Measurements from ENCODE around the gene TNP1. TPM values are rescaled to one million over a fixed set of nuclear protein-coding genes. Genes with fewer than 3 reads are reported as not detected.

TNP1 gene
- total RNA-seq, 2 experiments from 2014 or later: not detected

- ATAC-seq (no peak), DNase-seq (no peak)
- H3K36me3 Mint-ChIP-seq (ENCODE audit: low read depth): no peaks in the 10 kb centered on the region
- peaks cover 3% of the 10 kb centered on the region for H3K27me3 Mint-ChIP-seq
- ChIA-PET CTCF (no interaction called here), POLR2A (no interaction called here)
- no peaks in the 10 kb centered on the region for H3K9me3 Mint-ChIP-seq (ENCODE audit: low read depth)
- intact Hi-C loops (cut with DNase I, micrococcal nuclease): no loop called here
- H3K4me1 Mint-ChIP-seq: no peaks in the 10 kb centered on the region
- no peak overlapping the region for H3K4me3 Mint-ChIP-seq
- H3K27ac Mint-ChIP-seq: no peak overlapping the region
Observed at GRCh38 chr2:216830346-216830745, 29.5 kb downstream of the TNP1 start.

DNA sequence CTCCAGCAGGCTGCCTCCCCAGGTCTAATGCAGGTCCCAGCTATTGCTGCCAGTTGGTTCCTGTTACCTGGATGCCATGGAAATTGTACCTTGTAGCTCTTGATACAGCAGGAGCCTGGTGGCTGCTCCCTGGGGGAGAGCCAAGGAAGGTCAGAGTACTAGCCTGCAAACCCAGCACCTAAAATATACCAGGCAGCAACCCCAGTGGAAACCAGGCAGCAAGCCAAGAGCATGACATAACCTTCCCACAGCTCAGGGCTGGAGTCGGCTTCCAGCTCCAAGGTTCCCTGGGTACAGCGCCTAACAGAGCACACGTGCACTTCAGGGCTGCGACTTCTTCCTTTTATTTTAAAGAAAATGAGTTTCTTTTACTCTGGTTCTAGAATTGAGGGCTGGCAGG lies 30.3 kb downstream of the TNP1 start:
- ATAC-seq (no peak), DNase-seq (no peak)
- H3K4me3 Mint-ChIP-seq: no peak overlapping the region
- H3K36me3 Mint-ChIP-seq (ENCODE audit: low read depth): no peaks in the 10 kb centered on the region
- CTCF ChIA-PET: interaction anchor here (0.9 kb wide), 1 partner anchor 29 kb away, joined by 3 read pairs; no protein-coding TSS in a partner anchor
- no peaks in the 10 kb centered on the region for H3K9me3 Mint-ChIP-seq (ENCODE audit: low read depth)
- POLR2A ChIA-PET: no interaction called here
- H3K27me3 Mint-ChIP-seq: peaks cover 3% of the 10 kb centered on the region
- intact Hi-C loops (cut with DNase I, micrococcal nuclease): no loop called here
- H3K4me1 Mint-ChIP-seq: no peaks in the 10 kb centered on the region
- no peak overlapping the region for H3K27ac Mint-ChIP-seq

- ChIA-PET POLR2A (no interaction called here), CTCF (no interaction called here)
- Mint-ChIP-seq H3K27ac (no peak overlapping the region), H3K4me3 (no peak overlapping the region), H3K4me1 (no peaks in the 10 kb centered on the region), H3K36me3 (ENCODE audit: low read depth) (no peaks in the 10 kb centered on the region), H3K9me3 (ENCODE audit: low read depth) (no peaks in the 10 kb centered on the region), H3K27me3 (peaks cover 3% of the 10 kb centered on the region)
- intact Hi-C loops (cut with DNase I, micrococcal nuclease): no loop called here
- ATAC-seq: no peak
- DNase-seq: no peak
Observed at GRCh38 chr2:216827073-216827720, 32.7 kb downstream of the TNP1 start.

DNA sequence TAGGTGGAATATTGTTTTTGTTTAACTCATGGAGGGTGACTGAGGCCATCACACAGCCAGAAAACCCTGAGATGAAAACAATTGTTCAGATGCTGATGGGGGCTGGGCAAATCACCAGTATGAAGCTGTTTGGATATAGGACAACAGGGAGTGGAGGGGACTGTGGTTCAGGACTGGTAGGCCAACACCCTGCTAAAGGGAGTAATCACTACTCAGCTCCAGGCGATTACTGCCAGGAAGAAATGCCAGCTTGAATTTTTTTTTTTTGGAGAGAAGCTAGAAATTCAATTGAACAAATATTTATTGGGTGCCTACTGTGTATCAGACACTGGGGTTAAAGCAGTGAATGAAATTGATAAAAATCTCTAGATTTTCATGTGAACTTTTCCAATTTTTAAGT lies 37.4 kb downstream of the TNP1 start:
- CTCF ChIA-PET: no interaction called here

DNA sequence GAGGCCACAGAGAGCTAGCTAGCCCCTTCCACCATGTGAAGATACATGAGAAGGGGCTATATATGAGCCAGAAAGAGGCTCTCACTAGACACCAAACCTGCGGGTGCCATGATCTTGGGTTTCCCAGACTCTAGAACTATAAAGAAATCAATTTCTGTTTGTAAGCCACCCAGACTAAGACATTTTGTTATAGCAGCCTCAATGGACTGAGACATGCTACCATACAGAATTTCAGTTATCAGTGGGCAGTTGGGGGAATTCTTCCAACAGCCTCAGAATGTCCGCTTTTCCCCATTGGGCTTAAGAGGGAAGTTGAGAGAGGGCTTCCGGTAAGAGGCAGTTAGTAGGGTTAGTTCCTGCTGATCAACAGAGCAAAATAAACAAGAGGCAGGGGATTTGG lies 39.2 kb downstream of the TNP1 start:
- no peaks in the 10 kb centered on the region for H3K36me3 Mint-ChIP-seq (ENCODE audit: low read depth)
- DNase-seq: no peak
- ATAC-seq: no peak
- H3K9me3 Mint-ChIP-seq (ENCODE audit: low read depth): no peaks in the 10 kb centered on the region
- peaks cover 2% of the 10 kb centered on the region for H3K27me3 Mint-ChIP-seq
- POLR2A ChIA-PET: no interaction called here
- intact Hi-C loops (cut with DNase I, micrococcal nuclease): no loop called here
- no peak overlapping the region for H3K27ac Mint-ChIP-seq
- CTCF ChIA-PET: no interaction called here
- no peaks in the 10 kb centered on the region for H3K4me1 Mint-ChIP-seq
- no peak overlapping the region for H3K4me3 Mint-ChIP-seq

More for the DNA sequence above, 37.4 kb downstream of the TNP1 start:
- ATAC-seq: no peak
- no peak for DNase-seq
- Mint-ChIP-seq H3K27me3 (peaks cover 2% of the 10 kb centered on the region), H3K36me3 (ENCODE audit: low read depth) (no peaks in the 10 kb centered on the region), H3K4me3 (no peak overlapping the region), H3K9me3 (ENCODE audit: low read depth) (no peaks in the 10 kb centered on the region), H3K4me1 (no peaks in the 10 kb centered on the region), H3K27ac (no peak overlapping the region)
- POLR2A ChIA-PET: interaction anchor here (0.6 kb wide), 2 partner anchors 355 to 919 kb away, joined by 3 to 7 read pairs; no protein-coding TSS in a partner anchor
- intact Hi-C loops (cut with DNase I, micrococcal nuclease): no loop called here

GRCh38 chr2:216819766-216820165 lies 40.1 kb downstream of the TNP1 start:
- Mint-ChIP-seq H3K27ac (no peak overlapping the region), H3K9me3 (ENCODE audit: low read depth) (no peaks in the 10 kb centered on the region), H3K27me3 (peaks cover 5% of the 10 kb centered on the region), H3K4me1 (no peaks in the 10 kb centered on the region), H3K4me3 (no peak overlapping the region), H3K36me3 (ENCODE audit: low read depth) (no peaks in the 10 kb centered on the region)
- intact Hi-C loops (cut with DNase I, micrococcal nuclease): no loop called here
- ChIA-PET CTCF (no interaction called here), POLR2A (no interaction called here)
- DNase-seq (no peak), ATAC-seq (no peak)

DNA sequence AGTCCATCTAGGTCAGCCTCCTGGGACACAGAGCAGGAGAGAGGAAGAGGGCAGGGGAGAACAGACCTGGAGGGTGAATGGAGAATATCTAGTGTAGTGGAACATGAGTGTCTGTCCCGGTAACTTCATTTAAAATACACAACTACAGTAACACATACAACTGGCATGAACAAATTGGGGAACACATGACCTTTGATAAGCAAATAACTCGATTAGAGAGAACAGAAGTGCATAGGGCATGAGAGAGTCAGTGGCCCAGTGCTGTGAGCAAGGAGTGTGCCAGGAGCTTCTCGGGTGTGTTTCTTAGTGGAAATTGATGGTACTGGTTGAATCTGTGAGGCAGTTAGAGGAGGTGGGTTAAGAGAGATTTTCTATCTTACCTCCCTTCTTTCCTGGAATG lies 40.8 kb downstream of the TNP1 start:
- POLR2A ChIA-PET: no interaction called here
- Mint-ChIP-seq H3K27me3 (peaks cover 5% of the 10 kb centered on the region), H3K27ac (no peak overlapping the region), H3K4me1 (no peaks in the 10 kb centered on the region), H3K9me3 (ENCODE audit: low read depth) (no peaks in the 10 kb centered on the region), H3K36me3 (ENCODE audit: low read depth) (no peaks in the 10 kb centered on the region), H3K4me3 (no peak overlapping the region)
- DNase-seq (no peak), ATAC-seq (no peak)
- CTCF ChIA-PET: no interaction called here
- intact Hi-C loops (cut with DNase I, micrococcal nuclease): no loop called here

GRCh38 chr2:216810399-216811160 lies 49.3 kb downstream of the TNP1 start:
- ATAC-seq (no peak), DNase-seq (no peak)
- H3K27me3 Mint-ChIP-seq: peaks cover 2% of the 10 kb centered on the region
- no peak overlapping the region for H3K4me3 Mint-ChIP-seq
- intact Hi-C loops (cut with DNase I, micrococcal nuclease): no loop called here
- H3K36me3 Mint-ChIP-seq (ENCODE audit: low read depth): no peaks in the 10 kb centered on the region
- ChIA-PET CTCF (no interaction called here), POLR2A (no interaction called here)
- no peak overlapping the region for H3K27ac Mint-ChIP-seq
- no peaks in the 10 kb centered on the region for H3K4me1 Mint-ChIP-seq
- H3K9me3 Mint-ChIP-seq (ENCODE audit: low read depth): no peaks in the 10 kb centered on the region

Other genes starting within 250 kb of the TNP1 start
- gene IGFBP2, start 226.6 kb downstream of the TNP1 start, total RNA-seq: 10 to 100 TPM in 1 of 2 experiments, 1 to 10 TPM in 1; 9.8 to 11.5 TPM
- not detected for gene IGFBP5, start 164.5 kb downstream of the TNP1 start, total RNA-seq